AG08395 (cell line): ENCODE results near the gene TSPOAP1.

Experiments
- DNase-seq: peaks from one replicate; pipeline ENCODE4 v3.0.0; 2012; ENCODE audit warnings: mixed read lengths, low spot score

Gene TSPOAP1

DNA sequence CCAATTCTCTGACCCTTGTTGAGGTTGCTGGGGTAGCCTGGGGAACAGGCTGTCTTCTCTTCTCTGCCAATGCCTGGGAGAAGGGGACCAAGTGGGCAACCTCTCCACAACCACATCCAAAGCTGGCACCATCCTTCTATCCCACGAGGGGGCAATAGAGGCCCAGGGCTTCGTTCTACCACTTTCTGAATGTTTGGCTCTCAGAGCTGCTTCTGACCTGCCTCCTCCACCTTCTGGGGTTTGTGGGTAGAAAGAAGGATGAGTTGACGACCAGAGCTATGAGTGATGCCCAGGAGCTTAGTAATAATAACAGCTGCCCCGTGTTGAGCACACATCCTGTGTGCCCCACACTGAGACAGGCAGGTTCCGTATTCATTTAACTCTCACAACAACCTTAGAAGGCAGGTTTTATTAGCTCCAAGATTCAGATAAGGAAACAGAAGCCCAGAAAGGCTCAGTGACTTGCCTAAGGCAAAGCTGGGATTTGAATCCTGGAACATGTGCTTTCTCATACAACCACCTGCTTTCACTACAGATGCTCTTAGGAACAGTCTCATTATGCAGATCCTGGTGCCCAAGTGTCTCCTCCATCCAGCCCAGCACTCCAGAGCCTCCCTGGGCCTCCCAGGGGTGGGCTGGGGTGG lies 11.1 kb downstream of the TSPOAP1 start:
- DNase-seq = peak; percentile 78

DNA sequence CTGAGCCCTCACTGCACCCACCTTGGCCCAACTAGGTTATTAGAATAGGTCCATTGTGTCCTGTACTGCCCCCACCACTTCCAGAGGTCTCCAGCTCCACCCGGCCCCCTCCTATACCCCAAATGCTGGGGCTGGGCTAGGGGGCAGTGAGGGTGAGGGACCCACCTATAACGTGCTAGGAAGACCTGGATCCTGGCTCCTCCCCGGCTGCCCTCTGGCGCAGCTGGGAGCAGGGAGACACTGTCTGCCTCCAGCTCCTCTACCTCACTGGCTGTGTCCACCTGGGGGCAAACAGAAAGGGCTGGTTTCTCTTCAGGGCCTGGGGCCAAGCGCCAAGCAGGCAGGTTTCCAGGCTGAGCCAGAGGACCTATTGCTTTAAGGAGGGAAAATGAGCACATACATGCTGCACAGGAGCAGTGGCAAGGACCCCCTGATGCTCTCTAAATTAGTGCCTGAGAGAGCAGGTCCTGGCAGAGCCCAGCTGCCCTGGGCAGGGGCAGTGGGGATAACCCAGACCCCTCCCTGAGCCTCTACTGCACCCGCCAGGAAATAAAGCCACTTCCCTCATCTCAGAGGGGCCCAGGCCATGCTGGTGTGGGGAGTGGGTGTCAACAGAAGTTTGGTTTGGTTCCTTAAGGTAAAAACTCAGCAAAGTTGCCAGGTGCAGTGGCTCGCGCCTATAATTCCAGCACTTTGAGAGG lies 12.2 kb downstream of the TSPOAP1 start:
- DNase-seq = no peak

DNA sequence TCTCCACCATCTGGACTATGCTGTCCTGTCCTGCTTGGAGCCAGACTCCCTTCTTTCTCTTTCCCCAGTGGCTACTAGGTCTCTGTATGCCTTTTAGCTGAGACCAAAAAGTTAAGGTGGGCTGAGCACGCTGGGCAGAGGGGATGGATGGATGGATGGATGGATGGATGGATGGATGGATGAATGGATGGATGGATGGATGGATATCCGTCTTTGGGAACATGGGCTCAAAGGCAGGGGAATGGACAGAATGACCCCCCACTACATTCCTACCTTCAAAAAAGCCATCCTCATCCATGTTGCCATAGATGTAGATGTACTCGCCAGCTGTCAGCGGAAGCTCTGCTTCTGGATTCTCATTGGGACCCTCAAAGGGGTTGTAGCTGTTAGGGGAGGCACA lies 12.8 kb downstream of the TSPOAP1 start:
- DNase-seq = no peak

GRCh38 chr17:58315281-58315711 lies 13.3 kb downstream of the TSPOAP1 start:
- no peak for DNase-seq

GRCh38 chr17:58314706-58315015 lies 13.9 kb downstream of the TSPOAP1 start:
- no peak for DNase-seq

GRCh38 chr17:58313815-58314705 lies 14.5 kb downstream of the TSPOAP1 start:
- DNase-seq = no peak

- DNase-seq = no peak
Observed at GRCh38 chr17:58312829-58313228, 15.8 kb downstream of the TSPOAP1 start.

DNA sequence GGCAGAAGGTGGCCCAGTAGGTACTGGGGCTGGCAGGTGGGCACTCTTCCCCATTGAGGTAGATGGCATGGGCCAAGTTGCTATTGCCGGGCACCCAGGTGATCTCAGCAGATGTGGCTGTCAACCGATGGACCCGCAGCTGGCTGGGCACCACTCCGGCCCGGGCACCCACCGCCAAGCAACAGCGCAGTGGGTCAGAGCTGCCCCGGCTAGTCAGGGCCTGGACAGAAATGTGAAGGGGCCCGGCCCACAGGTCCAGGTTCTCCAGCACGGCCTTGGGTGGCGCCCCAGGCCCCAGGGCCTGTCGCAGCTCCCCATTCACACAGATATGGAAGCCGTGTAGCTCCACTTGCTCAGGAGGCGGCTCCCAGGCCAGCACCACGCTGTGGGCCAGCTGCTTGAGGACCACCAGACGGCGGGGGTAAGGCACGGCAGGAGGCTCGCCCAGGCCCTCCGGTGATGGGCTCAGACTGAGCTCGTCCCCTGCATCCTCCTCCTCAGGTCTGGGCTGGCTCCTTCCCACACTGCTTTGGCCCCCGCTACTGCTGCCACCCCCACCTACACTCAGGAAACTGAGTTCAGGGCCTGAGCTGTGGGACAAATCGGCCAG lies 16.5 kb downstream of the TSPOAP1 start:
- DNase-seq = no peak

DNA sequence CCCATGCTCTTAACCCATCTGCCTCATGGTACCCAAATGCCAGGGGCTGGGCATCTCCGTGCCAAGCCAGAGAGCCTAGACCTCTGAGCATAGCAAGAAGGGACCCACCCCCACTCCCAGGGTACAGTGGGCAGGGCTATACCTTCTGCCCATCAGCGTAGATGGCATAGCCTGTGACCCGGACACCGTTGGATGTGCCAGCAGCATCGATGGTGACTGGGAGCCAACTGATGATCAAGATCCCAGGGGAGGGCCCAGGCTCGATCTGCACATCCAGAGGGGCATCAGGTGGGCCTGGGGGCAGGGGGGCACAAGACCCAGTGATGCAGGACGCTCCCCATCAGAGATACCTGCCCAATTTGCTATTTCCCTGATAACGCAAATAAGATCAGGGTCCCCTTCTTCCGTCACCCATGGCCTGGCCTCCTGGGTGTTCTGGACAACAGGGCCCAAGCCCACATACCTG lies 17.1 kb downstream of the TSPOAP1 start:
- DNase-seq = no peak

DNA sequence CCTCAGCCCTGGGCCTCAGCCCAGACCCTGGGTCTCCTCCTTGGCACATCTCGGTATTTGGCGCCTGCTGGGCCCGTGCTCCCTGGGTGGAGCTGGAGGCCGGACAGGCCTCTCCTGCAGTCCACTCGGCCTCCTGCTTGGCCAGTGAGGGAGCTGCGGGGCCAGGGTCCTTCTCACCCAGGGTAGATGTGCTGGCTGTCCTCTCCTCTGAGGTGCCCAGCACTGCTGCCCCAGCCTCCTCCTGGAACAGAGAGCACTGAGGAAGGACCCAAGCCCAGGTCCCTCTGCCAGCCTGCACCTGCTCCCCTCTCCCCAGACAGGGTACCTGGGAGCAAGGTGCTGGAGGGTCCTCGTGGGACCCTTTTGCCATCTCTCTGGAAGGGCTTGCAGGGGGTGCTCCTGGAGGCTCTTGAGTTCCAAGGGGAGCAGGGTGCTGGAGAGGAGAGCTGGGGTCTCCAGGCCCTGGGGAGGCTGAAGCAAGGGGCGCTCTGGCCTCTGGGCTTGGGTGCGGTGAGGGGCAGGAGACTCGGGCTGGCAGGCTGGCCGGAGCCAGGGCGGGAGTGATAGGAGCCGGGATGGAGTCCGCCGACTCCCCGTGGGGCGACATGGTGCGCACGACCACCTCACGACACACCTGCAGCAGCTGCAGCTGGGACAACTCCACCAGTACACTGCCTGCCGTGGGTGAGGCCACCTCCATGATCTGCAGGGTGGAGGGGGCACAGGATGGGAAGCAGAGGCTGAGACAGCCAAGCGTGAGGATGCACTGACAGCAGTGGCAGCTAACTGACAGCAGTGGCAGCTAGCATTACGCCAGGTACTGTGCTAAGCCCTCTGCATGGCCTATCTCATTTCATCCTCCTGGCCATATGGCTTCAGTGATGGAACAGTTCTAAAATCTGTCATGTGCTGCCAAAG lies 17.8 kb downstream of the TSPOAP1 start:
- no peak for DNase-seq

DNA sequence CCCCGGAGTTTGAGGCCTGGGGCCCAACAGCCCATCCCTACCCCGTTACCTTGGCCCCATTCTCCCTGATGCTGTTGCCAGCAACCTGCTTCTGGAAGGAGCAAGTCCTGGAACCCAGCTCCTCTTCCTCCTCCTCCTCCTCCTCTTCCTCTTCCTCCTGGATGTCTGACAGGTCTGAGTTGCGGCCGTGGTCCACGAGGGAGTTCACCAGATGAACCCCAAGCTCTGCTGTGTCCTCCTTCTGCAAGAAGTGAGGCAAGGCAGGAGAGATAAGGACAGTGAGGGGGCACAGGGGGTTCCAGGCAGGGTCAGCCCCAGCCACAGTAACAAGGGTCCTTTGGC lies 18.7 kb downstream of the TSPOAP1 start:
- DNase-seq = no peak

GRCh38 chr17:58308985-58309917 lies 19.3 kb downstream of the TSPOAP1 start:
- no peak for DNase-seq

DNA sequence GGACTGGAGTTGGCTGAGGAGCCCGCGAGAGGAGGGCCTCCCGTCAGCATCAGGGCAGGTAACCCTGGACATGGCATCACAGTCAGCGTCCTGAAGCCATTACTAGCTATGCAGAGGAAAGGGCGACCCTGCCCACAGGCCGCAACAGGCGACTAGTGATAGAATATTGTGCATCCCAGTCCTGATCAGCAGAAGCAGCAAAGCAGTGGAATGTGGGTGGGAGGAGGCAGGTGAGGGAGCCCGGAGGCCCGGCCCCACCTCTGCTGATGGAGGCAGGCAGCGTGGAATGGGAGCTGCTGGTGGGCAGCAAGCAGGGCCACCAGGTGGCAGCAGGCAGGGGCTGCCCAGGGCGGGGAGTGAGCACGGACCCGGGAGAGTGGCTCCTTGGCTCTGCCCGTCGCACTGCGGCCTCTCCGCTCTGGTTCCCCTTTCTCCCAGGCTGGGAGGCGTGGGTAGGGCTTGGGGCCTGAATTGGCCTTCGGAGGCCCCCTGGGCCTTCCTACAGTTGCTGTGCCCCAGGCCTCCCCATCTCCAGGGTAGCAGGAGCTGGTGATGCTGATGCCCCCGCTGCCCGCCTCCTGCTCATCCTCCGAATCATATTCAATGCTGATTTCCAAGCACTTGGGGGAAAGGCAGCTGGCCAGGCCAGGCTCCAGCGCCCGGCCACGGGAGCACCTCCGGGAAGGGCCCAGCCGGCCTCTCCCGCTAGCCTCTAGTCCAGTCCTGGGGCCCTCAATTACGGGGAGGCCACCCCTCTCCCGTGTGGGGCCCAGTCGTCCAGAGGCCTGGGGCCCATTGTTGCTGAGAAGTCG lies 20.2 kb downstream of the TSPOAP1 start:
- no peak for DNase-seq

- DNase-seq = no peak
Observed at GRCh38 chr17:58307468-58308172, 21.0 kb downstream of the TSPOAP1 start.

GRCh38 chr17:58306131-58306951 lies 22.3 kb downstream of the TSPOAP1 start:
- no peak for DNase-seq

DNA sequence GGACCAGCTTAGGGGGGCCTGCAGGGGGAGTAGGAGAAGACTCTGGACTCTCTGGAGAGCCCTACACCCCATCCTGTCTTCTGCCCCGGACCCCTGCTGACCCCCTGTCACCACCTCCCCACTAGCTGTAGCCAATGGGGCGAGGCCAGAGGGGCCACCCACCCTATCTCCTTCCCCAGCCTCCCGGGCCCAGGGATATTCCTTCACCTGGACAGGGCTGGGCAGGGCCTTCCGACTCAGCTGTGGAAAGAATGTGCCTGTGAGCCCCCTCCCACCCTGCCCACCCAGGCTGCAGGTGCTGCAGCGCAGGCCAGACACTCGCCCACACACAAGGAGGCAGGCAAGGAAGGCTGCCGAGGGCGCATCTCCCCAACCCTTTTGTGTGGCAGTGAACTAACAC lies 23.0 kb downstream of the TSPOAP1 start:
- DNase-seq = no peak

GRCh38 chr17:58304750-58305486 lies 23.7 kb downstream of the TSPOAP1 start:
- no peak for DNase-seq
